GM12878 (cell line): ENCODE results near the gene NSMCE1. TPM values are rescaled to one million over a fixed set of nuclear protein-coding genes. Genes with fewer than 3 reads are reported as not detected.
A peak's percentile ranks its signal among the peaks of the same experiment; 100 is the strongest.

Source experiments
- ATAC-seq: fragments of 200-7000 bp; cut with Tn5 transposase; 3 replicates; pipeline ENCODE4 v1.9.1; 2020; ENCODE audit warnings: mild to moderate bottlenecking, moderate library complexity
- BruUV-seq: library from RNA; stranded (reverse); fragments of 400-500 nt; replicated peaks from 2 replicates; lab custom pipeline; 2021; lab: Mats Ljungman, UMichigan
- CTCF ChIA-PET: fragments of 300-600 bp; sonication (Branson Sonifier 250); formaldehyde crosslinking; extraction: SDS; loops from one replicate; lab custom pipeline; 2021; ENCODE audit warnings: inconsistent platforms; lab: Yijun Ruan, JAX
- POLR2A ChIA-PET: fragments of 350-600 bp; formaldehyde crosslinking; extraction: SDS; loops from one replicate; lab custom pipeline; 2021; ENCODE audit warnings: inconsistent platforms; lab: Charles Lee
- RAD21 ChIA-PET: fragments of 300-600 bp; sonication (Branson Sonifier 250); formaldehyde crosslinking; loops from one replicate; lab custom pipeline; 2023; ENCODE audit warnings: antibody characterized with exemption; ENCODE audit not compliant: unreplicated experiment; lab: Charles Lee
- SMC1A ChIA-PET: fragments of 300-600 bp; sonication (Branson Sonifier 250); formaldehyde crosslinking; loops from one replicate; lab custom pipeline; 2023; ENCODE audit not compliant: unreplicated experiment, uncharacterized antibody; lab: Charles Lee
- DNase-seq: peaks from one replicate; pipeline ENCODE4 v3.0.0-alpha.2; 2011; ENCODE audit warnings: low read depth, low spot score
- FAIRE-seq: peaks from 3 replicates; lab custom pipeline; 2011; peaks lifted over from hg19 to GRCh38; lab: Jason Lieb, UNC
- H2AFZ ChIP-seq: 2 replicates; pipeline ENCODE4 v1.6.0; 2011; ENCODE audit warnings: low read depth, low read length, control low read depth; ENCODE audit not compliant: control insufficient read depth
- H3K27ac ChIP-seq: 2 replicates; pipeline ENCODE4 v1.5.1; 2011; ENCODE audit warnings: control low read depth; ENCODE audit not compliant: control insufficient read depth, insufficient read depth
- H3K27me3 ChIP-seq, 2 experiments: replicated peaks in 1 of 2; 2 replicates each; pipeline versions ENCODE4 v1.6.0 to v1.6.1; 2011; ENCODE audit warnings: low read length in 1 of 2; ENCODE audit not compliant: control insufficient read depth in 2 of 2, insufficient read depth in 2 of 2
- H3K36me3 ChIP-seq, 2 experiments: 2 replicates each; pipeline ENCODE4 v1.5.1; 2011; ENCODE audit warnings: low read length in 1 of 2; ENCODE audit not compliant: control insufficient read depth in 2 of 2, insufficient read depth in 2 of 2
- H3K4me1 ChIP-seq: 2 replicates; pipeline ENCODE4 v1.6.1; 2011; ENCODE audit warnings: mild to moderate bottlenecking, low read length, moderate library complexity, mixed read lengths; ENCODE audit not compliant: control insufficient read depth, insufficient read depth
- H3K4me2 ChIP-seq: 2 replicates; pipeline ENCODE4 v1.6.0; 2011; ENCODE audit warnings: control low read depth; ENCODE audit not compliant: control insufficient read depth, insufficient read depth
- H3K4me3 ChIP-seq: fragments of 200-600 bp; sonication (generic); 2 replicates; pipeline ENCODE4 v1.5.1; 2016
- H3K79me2 ChIP-seq: 2 replicates; pipeline ENCODE4 v1.6.0; 2011; ENCODE audit warnings: low read length; ENCODE audit not compliant: control insufficient read depth, insufficient read depth
- H3K9ac ChIP-seq: 2 replicates; pipeline ENCODE4 v1.8.0; 2011; ENCODE audit warnings: low read length, control low read depth, mixed read lengths; ENCODE audit not compliant: control insufficient read depth, insufficient read depth
- H3K9me3 ChIP-seq: replicated peaks from 3 replicates; pipeline ENCODE4 v1.5.1; 2011; ENCODE audit warnings: mild to moderate bottlenecking, low read length; ENCODE audit not compliant: control insufficient read depth, insufficient read depth
- H4K20me1 ChIP-seq: 2 replicates; pipeline ENCODE4 v1.6.0; 2011; ENCODE audit not compliant: control insufficient read depth, insufficient read depth
- FOXK2 ChIP-seq: fragments of 450-650 bp; IDR thresholded peaks from 2 replicates; pipeline ENCODE4 v1.6.1; 2017; ENCODE audit warnings: mild to moderate bottlenecking, moderate library complexity
- KDM1A ChIP-seq: fragments of 200-600 bp; sonication (generic); IDR thresholded peaks from 2 replicates; pipeline ENCODE4 v1.6.1; 2016; ENCODE audit warnings: borderline replicate concordance
- PAX8 ChIP-seq: fragments of 450-650 bp; IDR thresholded peaks from 2 replicates; pipeline ENCODE4 v1.6.1; 2017; ENCODE audit warnings: mild to moderate bottlenecking, moderate library complexity
- WGBS: methylation state at CpG from one replicate; pipeline ENCODE4 v1.1.6; 2016; ENCODE audit warnings: low lambda C conversion rate; ENCODE audit not compliant: insufficient replicate concordance, insufficient coverage; ENCODE audit errors: missing lambda C conversion rate; 5-methylcytosine and 5-hydroxymethylcytosine counted together
- in situ Hi-C: fragments of 300-500 bp; cut with MboI; formaldehyde crosslinking; loops from 9 replicates; pipeline ENCODE4 v1.14.3; 2018; ENCODE audit warnings: mixed read lengths
- intact Hi-C: fragments of 100-400 bp; cut with micrococcal nuclease; formaldehyde crosslinking; loops from one replicate; pipeline ENCODE4 v1.14.2; 2022; ENCODE audit not compliant: unreplicated experiment
- polyA plus RNA-seq, 11 experiments: library from polyadenylated mRNA; depleted of rRNA in 4 of 11; unstranded in 6 of 11; stranded (reverse) in 5 of 11; fragments of >200 nt; fragmentation: Nextera tagmentation in 4 of 11; fragmentation: Illumina TruSeq in 1 of 11; extraction: Ambion mirVana in 4 of 11; extraction: Trizol in 1 of 11; gene quantifications; 1 replicate in 1 of 11; 2 replicates in 10 of 11; pipeline versions ENCODE4 v1.2.1 to v1.2.3, GENCODE V29; 2011 to 2016; ENCODE audit warnings: inconsistent platforms in 2 of 11, missing spikeins in 2 of 11, low read depth in 1 of 11
- total RNA-seq, 4 experiments: library from RNA; depleted of rRNA in 3 of 4; stranded (reverse); fragments of >200 nt in 3 of 4; fragmentation: Illumina TruSeq in 1 of 4; extraction: Trizol in 1 of 4; gene quantifications; 2 replicates each; pipeline versions ENCODE4 v1.2.1 to v1.2.3, GENCODE V29; 2013 to 2021
- TF ChIP-seq, protein P1 (sequence below): fragments of 450-650 bp; IDR thresholded peaks from 2 replicates; pipeline ENCODE4 v1.6.1; 2016; ENCODE audit warnings: mild to moderate bottlenecking
- TF ChIP-seq, protein P2 (sequence below): fragments of 150-350 bp; IDR thresholded peaks from 2 replicates; pipeline ENCODE4 v1.6.1; 2014; ENCODE audit warnings: mild to moderate bottlenecking, low read depth, low read length

The NSMCE1 gene
- total and polyA plus RNA-seq, 10 of the 15 experiments (the other 5 are each of a cell fraction or from before 2014, with no cell fraction given), result 54.0 to 214 (median 71.4) TPM

DNA sequence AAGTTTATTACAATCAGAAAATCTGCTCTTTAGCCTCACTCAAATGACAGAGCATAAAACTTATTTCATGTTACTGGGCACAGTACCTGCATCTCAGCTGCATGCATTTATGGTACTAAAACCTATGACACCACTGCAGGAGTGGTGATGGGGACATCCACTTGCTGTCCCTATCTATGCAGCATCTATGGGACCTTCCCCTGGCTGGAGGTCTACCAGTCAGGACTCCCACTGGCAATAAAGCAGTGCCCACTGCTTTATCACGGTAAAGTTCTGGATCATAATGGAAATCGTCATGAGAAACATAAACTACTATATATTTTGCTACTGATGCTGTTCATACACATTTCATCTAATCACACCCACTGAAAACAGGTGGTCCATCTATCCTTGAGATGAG, 26.2 kb downstream of the NSMCE1 start:
- Histone ChIP-seq H3K9ac (no peak overlapping the region), H3K4me1 (peaks cover 26% of the 10 kb centered on the region), H3K4me2 (peak overlapping the region; percentile 79), H3K4me3 (peak overlapping the region; percentile 30; the same call in 1 of the 2 replicates), H3K27ac (peak overlapping the region; percentile 47), H3K36me3 (peaks cover 0 to 3% of the 10 kb centered on the region in 2 experiments; a peak in 1 of 4 replicates), H3K9me3 (no peaks in the 10 kb centered on the region), H3K79me2 (no peaks in the 10 kb centered on the region), H3K27me3 (no peaks in the 10 kb centered on the region), H4K20me1 (no peaks in the 10 kb centered on the region), H2AFZ (no peak overlapping the region)
- CTCF ChIA-PET, result interaction anchor here (1.2 to 4.1 kb wide), 7 partner anchors 22 to 159 kb away, joined by 3 to 24 read pairs (median 5); no protein-coding TSS in a partner anchor
- no peak for ATAC-seq
- in situ Hi-C loops, result no loop called here
- DNase-seq, result no peak
- POLR2A ChIA-PET, result interaction anchor here (0.6 to 8.4 kb wide), 12 partner anchors 8 to 124 kb away, joined by 3 to 79 read pairs (median 4); partner anchors contain the start of genes KDM8 and NSMCE1
- no TSS peak for BruUV-seq
- TF ChIP-seq KDM1A, result no peak
- no peak for TF ChIP-seq PAX8
- TF ChIP-seq, protein P1, sequence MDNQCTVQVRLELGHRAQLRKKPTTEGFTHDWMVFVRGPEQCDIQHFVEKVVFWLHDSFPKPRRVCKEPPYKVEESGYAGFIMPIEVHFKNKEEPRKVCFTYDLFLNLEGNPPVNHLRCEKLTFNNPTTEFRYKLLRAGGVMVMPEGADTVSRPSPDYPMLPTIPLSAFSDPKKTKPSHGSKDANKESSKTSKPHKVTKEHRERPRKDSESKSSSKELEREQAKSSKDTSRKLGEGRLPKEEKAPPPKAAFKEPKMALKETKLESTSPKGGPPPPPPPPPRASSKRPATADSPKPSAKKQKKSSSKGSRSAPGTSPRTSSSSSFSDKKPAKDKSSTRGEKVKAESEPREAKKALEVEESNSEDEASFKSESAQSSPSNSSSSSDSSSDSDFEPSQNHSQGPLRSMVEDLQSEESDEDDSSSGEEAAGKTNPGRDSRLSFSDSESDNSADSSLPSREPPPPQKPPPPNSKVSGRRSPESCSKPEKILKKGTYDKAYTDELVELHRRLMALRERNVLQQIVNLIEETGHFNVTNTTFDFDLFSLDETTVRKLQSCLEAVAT, result no peak
- FAIRE-seq, result no peak
- SMC1A ChIA-PET, result interaction anchor here (0.7 to 12.2 kb wide), 7 partner anchors 9 to 146 kb away, joined by 3 to 178 read pairs (median 17); partner anchors contain the start of gene NSMCE1
- RAD21 ChIA-PET, result interaction anchor here (1.1 to 4.2 kb wide), 6 partner anchors 8 to 158 kb away, joined by 4 to 22 read pairs (median 16); partner anchors contain the start of gene NSMCE1
- 92% methylated on average over 2 of the region's 2 CpGs for WGBS
- intact Hi-C loops, result no loop called here

DNA sequence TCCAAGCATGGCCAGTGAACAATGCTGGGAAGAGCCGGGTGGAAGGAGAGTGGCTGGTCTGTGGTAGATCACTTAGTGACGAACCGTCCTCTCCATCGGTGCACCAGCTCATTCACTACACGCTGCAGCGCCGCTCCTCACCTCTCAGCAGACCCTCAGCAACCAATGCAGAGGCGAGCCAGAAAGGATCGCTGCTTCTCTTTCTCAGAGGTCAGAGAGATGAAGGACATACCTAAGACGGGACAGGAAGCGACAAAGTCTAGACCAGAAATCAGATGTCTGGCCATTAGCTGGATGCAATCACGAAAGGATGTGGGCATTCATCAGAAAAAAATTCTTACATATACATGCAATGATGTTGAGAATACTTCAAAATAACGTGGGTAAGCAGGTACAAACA, 26.9 kb downstream of the NSMCE1 start:
- in situ Hi-C loops, result no loop called here
- Histone ChIP-seq H2AFZ (no peak overlapping the region), H3K4me1 (peaks cover 34% of the 10 kb centered on the region), H4K20me1 (no peaks in the 10 kb centered on the region), H3K9ac (no peak overlapping the region), H3K9me3 (no peaks in the 10 kb centered on the region), H3K4me3 (no peak overlapping the region), H3K27me3 (no peaks in the 10 kb centered on the region), H3K79me2 (no peaks in the 10 kb centered on the region), H3K36me3 (peaks cover 0 to under 1% of the 10 kb centered on the region in 2 experiments; a peak in 1 of 4 replicates), H3K4me2 (no peak overlapping the region), H3K27ac (no peak overlapping the region)
- POLR2A ChIA-PET, result interaction anchor here (0.5 to 8.4 kb wide), 8 partner anchors 9 to 165 kb away, joined by 3 to 79 read pairs (median 4); partner anchors contain the start of gene NSMCE1
- ATAC-seq (no peak), DNase-seq (no peak), FAIRE-seq (no peak)
- no peak for TF ChIP-seq FOXK2
- TF ChIP-seq, protein P2, sequence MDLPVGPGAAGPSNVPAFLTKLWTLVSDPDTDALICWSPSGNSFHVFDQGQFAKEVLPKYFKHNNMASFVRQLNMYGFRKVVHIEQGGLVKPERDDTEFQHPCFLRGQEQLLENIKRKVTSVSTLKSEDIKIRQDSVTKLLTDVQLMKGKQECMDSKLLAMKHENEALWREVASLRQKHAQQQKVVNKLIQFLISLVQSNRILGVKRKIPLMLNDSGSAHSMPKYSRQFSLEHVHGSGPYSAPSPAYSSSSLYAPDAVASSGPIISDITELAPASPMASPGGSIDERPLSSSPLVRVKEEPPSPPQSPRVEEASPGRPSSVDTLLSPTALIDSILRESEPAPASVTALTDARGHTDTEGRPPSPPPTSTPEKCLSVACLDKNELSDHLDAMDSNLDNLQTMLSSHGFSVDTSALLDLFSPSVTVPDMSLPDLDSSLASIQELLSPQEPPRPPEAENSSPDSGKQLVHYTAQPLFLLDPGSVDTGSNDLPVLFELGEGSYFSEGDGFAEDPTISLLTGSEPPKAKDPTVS, result no peak
- whole genome bisulfite sequencing, result 80% methylated on average over 13 of the region's 13 CpGs
- CTCF ChIA-PET, result interaction anchor here (1.2 to 4.1 kb wide), 5 partner anchors 23 to 126 kb away, joined by 4 to 24 read pairs (median 5); no protein-coding TSS in a partner anchor
- BruUV-seq, result no TSS peak
- RAD21 ChIA-PET, result interaction anchor here (3.3 to 4.2 kb wide), 3 partner anchors 12 to 126 kb away, joined by 17 to 22 read pairs (median 22); no protein-coding TSS in a partner anchor
- intact Hi-C loops, result no loop called here
- SMC1A ChIA-PET, result interaction anchor here (1.1 to 12.2 kb wide), 7 partner anchors 10 to 147 kb away, joined by 3 to 178 read pairs (median 17); partner anchors contain the start of gene NSMCE1
